PC-9 (cell line): ENCODE data around the gene STEAP1B. TPM values are rescaled to one million over a fixed set of nuclear protein-coding genes. Genes with fewer than 3 reads are reported as not detected.

Experiments used
- BruUV-seq: library from RNA; stranded (reverse); fragments of 400-500 nt; replicated peaks from 2 replicates; lab custom pipeline; 2021; lab: Mats Ljungman, UMichigan
- CTCF ChIA-PET: fragments of 300-600 bp; sonication (Branson Sonifier 250); formaldehyde crosslinking; loops from one replicate; lab custom pipeline; 2022; ENCODE audit warnings: antibody characterized with exemption; lab: Charles Lee
- POLR2A ChIA-PET: fragments of 300-600 bp; sonication (Branson Sonifier 250); formaldehyde crosslinking; loops from one replicate; lab custom pipeline; 2022; ENCODE audit warnings: antibody characterized with exemption; ENCODE audit not compliant: unreplicated experiment; lab: Charles Lee
- DNase-seq, 2 experiments: peaks; one replicate each; pipeline versions ENCODE4 v3.0.0 to v3.0.0-alpha.2; 2015 to 2022; ENCODE audit warnings: mixed read lengths in 1 of 2
- H2AFZ ChIP-seq: fragments of 200-600 bp; sonication (generic); 2 replicates; pipeline ENCODE4 v1.8.1; 2017; ENCODE audit warnings: antibody characterized with exemption
- H3F3A ChIP-seq: fragments of 200-600 bp; sonication (generic); 2 replicates; pipeline ENCODE4 v1.8.1; 2017; ENCODE audit warnings: antibody characterized with exemption, mild to moderate bottlenecking, low read depth; ENCODE audit not compliant: insufficient read depth
- H3K27ac ChIP-seq: fragments of 200-600 bp; sonication (generic); 2 replicates; pipeline ENCODE4 v1.6.1; 2016; ENCODE audit warnings: mixed run types
- H3K27me3 ChIP-seq: fragments of 200-600 bp; sonication (generic); 2 replicates; pipeline ENCODE4 v1.6.1; 2016; ENCODE audit warnings: low read depth, mixed run types; ENCODE audit not compliant: insufficient read depth
- H3K36me3 ChIP-seq: fragments of 200-600 bp; sonication (generic); 2 replicates; pipeline ENCODE4 v1.6.1; 2016; ENCODE audit warnings: low read depth, mixed run types
- H3K4me1 ChIP-seq: fragments of 200-600 bp; sonication (generic); replicated peaks from 2 replicates; pipeline ENCODE4 v1.6.1; 2016; ENCODE audit warnings: mixed run types; ENCODE audit not compliant: insufficient read depth
- H3K4me2 ChIP-seq: fragments of 200-600 bp; sonication (generic); 2 replicates; pipeline ENCODE4 v1.6.1; 2017; ENCODE audit warnings: mixed run types
- H3K4me3 ChIP-seq: fragments of 200-600 bp; sonication (generic); 2 replicates; pipeline ENCODE4 v1.6.1; 2016; ENCODE audit warnings: mixed run types
- H3K79me2 ChIP-seq: fragments of 200-600 bp; sonication (generic); 2 replicates; pipeline ENCODE4 v1.6.1; 2017; ENCODE audit warnings: low read depth, mixed run types
- H3K9me2 ChIP-seq: fragments of 200-600 bp; sonication (generic); 2 replicates; pipeline ENCODE4 v1.8.1; 2017; ENCODE audit warnings: mild to moderate bottlenecking; ENCODE audit not compliant: insufficient read depth
- H3K9me3 ChIP-seq: fragments of 200-600 bp; sonication (generic); 2 replicates; pipeline ENCODE4 v1.8.1; 2016; ENCODE audit warnings: low read depth; ENCODE audit not compliant: insufficient read depth
- H4K20me1 ChIP-seq: fragments of 200-600 bp; sonication (generic); 2 replicates; pipeline ENCODE4 v1.8.1; 2017; ENCODE audit not compliant: insufficient read depth
- CTCF ChIP-seq: fragments of 200-600 bp; sonication (generic); conservative IDR thresholded peaks from 2 replicates; pipeline ENCODE4 v1.6.1; 2017; ENCODE audit warnings: mixed run types, antibody characterized with exemption, mild to moderate bottlenecking, moderate library complexity
- EZH2 ChIP-seq: fragments of 200-600 bp; sonication (generic); IDR thresholded peaks from 2 replicates; pipeline ENCODE4 v1.8.0; 2017; ENCODE audit warnings: antibody characterized with exemption, low read depth
- intact Hi-C: fragments of 100-400 bp; cut with micrococcal nuclease; formaldehyde crosslinking; loops from one replicate; pipeline ENCODE4 v1.10.0; 2022; ENCODE audit not compliant: unreplicated experiment
- total RNA-seq: library from RNA; stranded (reverse); gene quantifications from 2 replicates; pipeline ENCODE4 v1.2.3, GENCODE V29; 2021

The STEAP1B gene
- total RNA-seq, 1 experiment from 2014 or later: 0.35 TPM

DNA sequence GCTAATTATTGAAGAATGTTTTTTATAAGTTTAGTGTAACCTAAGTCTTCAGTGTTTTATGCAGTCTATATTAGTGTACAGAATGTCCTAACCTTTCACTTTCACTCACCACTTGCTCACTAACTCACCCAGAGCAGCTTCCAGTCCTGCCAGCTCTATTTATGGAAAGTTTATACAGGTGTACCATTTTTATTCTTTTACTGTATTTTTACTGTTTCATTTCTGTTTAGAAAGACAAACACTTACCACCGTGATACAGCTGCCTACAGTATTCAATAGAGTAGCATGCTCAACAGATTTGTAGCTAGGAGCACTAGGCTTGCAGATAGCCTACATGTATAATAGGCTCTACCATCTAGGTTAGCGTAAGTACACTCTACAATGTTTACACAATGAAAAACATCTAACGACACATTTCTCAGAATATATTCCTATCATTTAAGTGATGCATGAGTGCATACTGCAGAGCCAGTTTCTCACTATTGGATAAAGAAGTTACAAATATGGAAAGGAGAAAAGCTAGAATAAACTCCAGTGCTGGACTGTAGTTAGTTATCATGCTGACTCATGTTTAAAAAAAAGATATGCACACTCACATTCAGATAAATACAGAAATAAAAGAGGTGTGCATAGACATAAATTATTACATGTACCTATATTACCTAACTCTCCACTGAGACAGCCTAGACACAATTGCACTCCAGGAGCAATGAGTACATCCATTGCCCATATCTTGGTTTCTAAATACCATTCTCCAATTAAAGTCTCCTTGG lies 30.4 kb downstream of the STEAP1B start:
- H4K20me1 ChIP-seq: no peaks in the 10 kb centered on the region
- no peaks in the 10 kb centered on the region for H3F3A ChIP-seq
- CTCF ChIA-PET: no interaction called here
- no peaks in the 10 kb centered on the region for H3K36me3 ChIP-seq
- H3K9me3 ChIP-seq: no peaks in the 10 kb centered on the region
- no peaks in the 10 kb centered on the region for H3K4me1 ChIP-seq
- H3K27ac ChIP-seq: no peak overlapping the region
- H3K27me3 ChIP-seq: no peaks in the 10 kb centered on the region
- 0 out of 2 replicates have a peak, but pooled peaks cover 4% of the 10 kb centered on the region for H3K9me2 ChIP-seq
- TF ChIP-seq CTCF (no peak), EZH2 (no peak)
- H2AFZ ChIP-seq: no peak overlapping the region
- no TSS peak for BruUV-seq
- intact Hi-C loops: no loop called here
- no peaks in the 10 kb centered on the region for H3K79me2 ChIP-seq
- DNase-seq: no peak
- no peak overlapping the region for H3K4me3 ChIP-seq
- POLR2A ChIA-PET: interaction anchor here (0.7 kb wide), 1 partner anchor 544 kb away, joined by 4 read pairs; no protein-coding TSS in a partner anchor
- H3K4me2 ChIP-seq: no peak overlapping the region

- no peak for DNase-seq
- Histone ChIP-seq H2AFZ (no peak overlapping the region), H3K4me3 (no peak overlapping the region), H3K27me3 (no peaks in the 10 kb centered on the region), H3K36me3 (no peaks in the 10 kb centered on the region), H3F3A (no peaks in the 10 kb centered on the region), H3K4me1 (no peaks in the 10 kb centered on the region), H3K79me2 (no peaks in the 10 kb centered on the region), H3K4me2 (no peak overlapping the region), H4K20me1 (no peaks in the 10 kb centered on the region), H3K9me3 (no peaks in the 10 kb centered on the region), H3K27ac (no peak overlapping the region), H3K9me2 (0 out of 2 replicates have a peak, but pooled peaks cover 4% of the 10 kb centered on the region)
- POLR2A ChIA-PET: interaction anchor here (0.5 kb wide), 1 partner anchor 103 kb away, joined by 5 read pairs; no protein-coding TSS in a partner anchor
- CTCF ChIA-PET: no interaction called here
- intact Hi-C loops: no loop called here
- no peak for TF ChIP-seq EZH2
- no peak for TF ChIP-seq CTCF
- no TSS peak for BruUV-seq
Measured at GRCh38 chr7:22468609-22469008, 31.4 kb downstream of the STEAP1B start.

DNA sequence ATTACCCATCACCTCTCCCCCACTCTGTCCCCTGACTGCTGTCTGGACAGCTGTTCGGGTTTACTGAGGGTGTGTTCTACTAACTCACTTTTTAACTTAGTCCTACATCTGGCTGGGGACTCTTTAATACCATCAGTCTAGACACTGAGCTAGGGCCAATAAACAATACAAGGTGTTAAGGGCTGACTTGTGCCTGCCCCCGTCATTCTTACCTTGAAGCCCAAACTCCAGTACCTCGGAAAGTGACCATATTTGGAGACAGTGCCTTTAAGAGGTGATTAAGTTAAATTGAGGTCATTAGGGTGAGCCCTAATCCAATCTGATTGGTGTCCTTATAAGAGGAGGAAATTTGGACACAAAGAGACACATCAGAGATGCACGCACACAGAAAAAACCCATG lies 35.7 kb downstream of the STEAP1B start:
- Histone ChIP-seq H3K27ac (no peak overlapping the region), H3K9me2 (0 out of 2 replicates have a peak, but pooled peaks cover 4% of the 10 kb centered on the region), H3K4me2 (no peak overlapping the region), H2AFZ (no peak overlapping the region), H3F3A (no peaks in the 10 kb centered on the region), H3K79me2 (no peaks in the 10 kb centered on the region), H4K20me1 (no peaks in the 10 kb centered on the region), H3K36me3 (no peaks in the 10 kb centered on the region), H3K4me3 (no peak overlapping the region), H3K27me3 (no peaks in the 10 kb centered on the region), H3K4me1 (no peaks in the 10 kb centered on the region), H3K9me3 (no peaks in the 10 kb centered on the region)
- DNase-seq: no peak
- no peak for TF ChIP-seq EZH2
- TF ChIP-seq CTCF: no peak
- BruUV-seq: no TSS peak
- intact Hi-C loops: no loop called here
- ChIA-PET CTCF (no interaction called here), POLR2A (no interaction called here)
